Activated CD4-positive, alpha-beta T cell treated with anti-CD3 and anti-CD28 coated beads, Interleukin-2, amount 10 ng/mL, durations not matched to agents 7 days and 5 days (primary cell): ENCODE data around the gene OSBPL10. TPM values are rescaled to one million over a fixed set of nuclear protein-coding genes. Genes with fewer than 3 reads are reported as not detected.
"Not testable (repeated sequence)": the region's sequence is repeated elsewhere in the genome, so short reads cannot be mapped to it uniquely, and the experiment has no call there.

Experiments used
- CTCF ChIA-PET: fragments of 350-600 bp; sonication (Branson Sonifier 250); formaldehyde crosslinking; loops from one replicate; lab custom pipeline; 2021; ENCODE audit warnings: antibody characterized with exemption; lab: Charles Lee
- POLR2A ChIA-PET: fragments of 350-600 bp; sonication (Branson Sonifier 250); formaldehyde crosslinking; loops from one replicate; lab custom pipeline; 2021; ENCODE audit warnings: antibody characterized with exemption; lab: Charles Lee
- DNase-seq: peaks from one replicate; pipeline ENCODE4 v3.0.0-alpha.2; 2020
- H3K27ac Mint-ChIP-seq: one replicate; pipeline ENCODE4 v1.8.0; 2021; ENCODE audit warnings: mild to moderate bottlenecking, moderate library complexity, mixed read lengths
- H3K27me3 Mint-ChIP-seq: one replicate; pipeline ENCODE4 v1.8.0; 2021; ENCODE audit warnings: mixed read lengths
- H3K36me3 Mint-ChIP-seq: one replicate; pipeline ENCODE4 v1.8.0; 2021; ENCODE audit warnings: low read depth, mixed read lengths
- H3K4me1 Mint-ChIP-seq: one replicate; pipeline ENCODE4 v1.8.0; 2021; ENCODE audit warnings: mixed read lengths
- H3K4me3 Mint-ChIP-seq: one replicate; pipeline ENCODE4 v1.8.0; 2021; ENCODE audit warnings: mild to moderate bottlenecking, moderate library complexity, mixed read lengths
- H3K9me3 Mint-ChIP-seq: one replicate; pipeline ENCODE4 v1.8.0; 2021; ENCODE audit warnings: mixed read lengths
- total RNA-seq, 2 experiments: library from RNA; stranded (reverse); gene quantifications; one replicate each; pipeline ENCODE4 v1.2.3, GENCODE V29; 2021

The OSBPL10 gene
- 1 to 10 TPM in 1 of 2 experiments, under 1 TPM in 1; 0.89 to 1.1 TPM for total RNA-seq

GRCh38 chr3:31981206-31982181 is at the start of gene OSBPL10, which contains the start of gene ZNF860:
OSBPL10 (minus strand) TSS chr3:31981262; CDS start chr3:31981179, 83 bp downstream.
ZNF860 (plus strand) TSS chr3:31981750; CDS start chr3:31989080, 7,330 bp downstream.
- Mint-ChIP-seq H3K27ac (peak within 1 kb of the TSS; percentile 9), H3K9me3 (no peaks in the 10 kb centered on the region), H3K4me1 (peaks cover 15% of the 10 kb centered on the region), H3K4me3 (peak within 1 kb of the TSS; percentile 77), H3K36me3 (no peaks in the 10 kb centered on the region), H3K27me3 (peaks cover 49% of the 10 kb centered on the region)
- peak; percentile 25 for DNase-seq
- ChIA-PET CTCF (no interaction called here), POLR2A (no interaction called here)

GRCh38 chr3:32026593-32026992 is 45.5 kb upstream of the OSBPL10 start:
- peaks cover 1% of the 10 kb centered on the region for H3K27me3 Mint-ChIP-seq
- no peaks in the 10 kb centered on the region for H3K9me3 Mint-ChIP-seq
- H3K4me3 Mint-ChIP-seq = no peak overlapping the region
- DNase-seq = no peak
- no peaks in the 10 kb centered on the region for H3K36me3 Mint-ChIP-seq
- no peak overlapping the region for H3K27ac Mint-ChIP-seq
- ChIA-PET CTCF (interaction anchor here (1.1 kb wide), 1 partner anchor 10 kb away, joined by 3 read pairs; no protein-coding TSS in a partner anchor), POLR2A (no interaction called here)
- no peaks in the 10 kb centered on the region for H3K4me1 Mint-ChIP-seq

- Mint-ChIP-seq H3K27ac (no peak overlapping the region), H3K4me3 (no peak overlapping the region), H3K27me3 (peaks cover 10% of the 10 kb centered on the region), H3K9me3 (no peaks in the 10 kb centered on the region), H3K36me3 (no peaks in the 10 kb centered on the region), H3K4me1 (peaks cover 2% of the 10 kb centered on the region)
- POLR2A ChIA-PET = no interaction called here
- CTCF ChIA-PET = interaction anchor here (0.6 to 1.6 kb wide), 2 partner anchors 18 to 56 kb away, joined by 3 to 5 read pairs; no protein-coding TSS in a partner anchor
- no peak for DNase-seq
Observed at GRCh38 chr3:32022947-32023346, 41.9 kb upstream of the OSBPL10 start.

GRCh38 chr3:32021748-32022147 is 40.7 kb upstream of the OSBPL10 start:
- Mint-ChIP-seq H3K27ac (no peak overlapping the region), H3K9me3 (no peaks in the 10 kb centered on the region), H3K4me1 (peaks cover 2% of the 10 kb centered on the region), H3K4me3 (no peak overlapping the region), H3K36me3 (no peaks in the 10 kb centered on the region), H3K27me3 (peaks cover 10% of the 10 kb centered on the region)
- ChIA-PET CTCF (interaction anchor here (0.7 to 1.6 kb wide), 4 partner anchors 10 to 317 kb away, joined by 3 to 5 read pairs (median 3); no protein-coding TSS in a partner anchor), POLR2A (no interaction called here)
- DNase-seq = no peak

- no peak for DNase-seq
- H3K36me3 Mint-ChIP-seq = no peaks in the 10 kb centered on the region
- peaks cover 10% of the 10 kb centered on the region for H3K27me3 Mint-ChIP-seq
- ChIA-PET CTCF (no interaction called here), POLR2A (no interaction called here)
- H3K4me1 Mint-ChIP-seq = peaks cover 2% of the 10 kb centered on the region
- H3K9me3 Mint-ChIP-seq = no peaks in the 10 kb centered on the region
- H3K27ac Mint-ChIP-seq = no peak overlapping the region
- no peak overlapping the region for H3K4me3 Mint-ChIP-seq
Observed at GRCh38 chr3:32021155-32021554, 40.1 kb upstream of the OSBPL10 start.

- Mint-ChIP-seq H3K4me1 (peaks cover 2% of the 10 kb centered on the region), H3K4me3 (no peak overlapping the region), H3K9me3 (no peaks in the 10 kb centered on the region), H3K27ac (no peak overlapping the region), H3K36me3 (no peaks in the 10 kb centered on the region), H3K27me3 (peaks cover 8% of the 10 kb centered on the region)
- ChIA-PET POLR2A (no interaction called here), CTCF (interaction anchor here (0.7 to 2.6 kb wide), 5 partner anchors 10 to 135 kb away, joined by 3 to 14 read pairs (median 4); no protein-coding TSS in a partner anchor)
- DNase-seq = no peak
Observed at GRCh38 chr3:32018757-32019564, 37.9 kb upstream of the OSBPL10 start.

GRCh38 chr3:32017286-32017685 is 36.2 kb upstream of the OSBPL10 start:
- H3K36me3 Mint-ChIP-seq = no peaks in the 10 kb centered on the region

GRCh38 chr3:32015638-32016037 is 34.6 kb upstream of the OSBPL10 start:
- DNase-seq, H3K36me3 Mint-ChIP-seq, H3K27ac Mint-ChIP-seq, H3K4me3 Mint-ChIP-seq, POLR2A ChIA-PET, H3K4me1 Mint-ChIP-seq, CTCF ChIA-PET, H3K9me3 Mint-ChIP-seq: not testable (repeated sequence)
- H3K27me3 Mint-ChIP-seq = peaks cover 24% of the 10 kb centered on the region

More at GRCh38 chr3:32017286-32017685, 36.2 kb upstream of the OSBPL10 start:
- no peaks in the 10 kb centered on the region for H3K9me3 Mint-ChIP-seq
- H3K27me3 Mint-ChIP-seq = peaks cover 20% of the 10 kb centered on the region
- peaks cover 2% of the 10 kb centered on the region for H3K4me1 Mint-ChIP-seq
- no peak overlapping the region for H3K4me3 Mint-ChIP-seq
- CTCF ChIA-PET = interaction anchor here (1.4 kb wide), 1 partner anchor 82 kb away, joined by 3 read pairs; no protein-coding TSS in a partner anchor
- POLR2A ChIA-PET = interaction anchor here (0.6 kb wide), 1 partner anchor 1941 kb away, joined by 3 read pairs; no protein-coding TSS in a partner anchor
- no peak for DNase-seq
- H3K27ac Mint-ChIP-seq = no peak overlapping the region

GRCh38 chr3:32010699-32011098 is 29.6 kb upstream of the OSBPL10 start:
- CTCF ChIA-PET, H3K4me3 Mint-ChIP-seq, H3K36me3 Mint-ChIP-seq, DNase-seq, H3K27ac Mint-ChIP-seq, POLR2A ChIA-PET, H3K9me3 Mint-ChIP-seq, H3K4me1 Mint-ChIP-seq: not testable (repeated sequence)
- H3K27me3 Mint-ChIP-seq = peaks cover 23% of the 10 kb centered on the region

GRCh38 chr3:32009957-32010356 is 28.9 kb upstream of the OSBPL10 start:
- ChIA-PET POLR2A (no interaction called here), CTCF (interaction anchor here (1.4 kb wide), 1 partner anchor 9 kb away, joined by 5 read pairs; no protein-coding TSS in a partner anchor)
- H3K4me3 Mint-ChIP-seq = no peak overlapping the region
- peaks cover 4% of the 10 kb centered on the region for H3K4me1 Mint-ChIP-seq
- no peaks in the 10 kb centered on the region for H3K9me3 Mint-ChIP-seq
- peaks cover 23% of the 10 kb centered on the region for H3K27me3 Mint-ChIP-seq
- no peak overlapping the region for H3K27ac Mint-ChIP-seq
- no peak for DNase-seq
- no peaks in the 10 kb centered on the region for H3K36me3 Mint-ChIP-seq

GRCh38 chr3:32009101-32009500 is 28.0 kb upstream of the OSBPL10 start:
- no peaks in the 10 kb centered on the region for H3K36me3 Mint-ChIP-seq
- no peak for DNase-seq
- H3K27ac Mint-ChIP-seq = no peak overlapping the region
- ChIA-PET CTCF (interaction anchor here (0.6 to 1.4 kb wide), 2 partner anchors 9 to 240 kb away, joined by 4 to 5 read pairs; no protein-coding TSS in a partner anchor), POLR2A (no interaction called here)
- peaks cover 4% of the 10 kb centered on the region for H3K4me1 Mint-ChIP-seq
- H3K27me3 Mint-ChIP-seq = peaks cover 23% of the 10 kb centered on the region
- no peaks in the 10 kb centered on the region for H3K9me3 Mint-ChIP-seq
- no peak overlapping the region for H3K4me3 Mint-ChIP-seq

GRCh38 chr3:32004113-32004765 is 23.2 kb upstream of the OSBPL10 start:
- Mint-ChIP-seq H3K27me3 (peaks cover 16% of the 10 kb centered on the region), H3K4me1 (no peaks in the 10 kb centered on the region)
- CTCF ChIA-PET = no interaction called here

More at GRCh38 chr3:32004113-32004765, 23.2 kb upstream of the OSBPL10 start:
- Mint-ChIP-seq H3K36me3 (no peaks in the 10 kb centered on the region), H3K9me3 (no peaks in the 10 kb centered on the region), H3K4me3 (no peak overlapping the region), H3K27ac (no peak overlapping the region)
- POLR2A ChIA-PET = no interaction called here
- DNase-seq = no peak
